GM13976 (cell line): ENCODE data around the gene NGF.

Experiments
- DNase-seq: peaks from one replicate; pipeline ENCODE4 v3.0.0; 2012; ENCODE audit warnings: low spot score
- in situ Hi-C: fragments of 300-500 bp; cut with MboI; formaldehyde crosslinking; loops from one replicate; pipeline ENCODE4 v1.12.0; 2022; ENCODE audit warnings: low sequenced_read_pairs, mixed read lengths, inconsistent platforms; ENCODE audit not compliant: unreplicated experiment
- TF ChIP-seq, protein P1 (sequence below): IDR thresholded peaks from 2 replicates; pipeline ENCODE4 v1.5.1; 2012; ENCODE audit warnings: borderline replicate concordance, mild to moderate bottlenecking; ENCODE audit not compliant: insufficient read depth; ENCODE audit errors: extremely low read depth, missing control alignments, control extremely low read depth

Gene NGF

DNA sequence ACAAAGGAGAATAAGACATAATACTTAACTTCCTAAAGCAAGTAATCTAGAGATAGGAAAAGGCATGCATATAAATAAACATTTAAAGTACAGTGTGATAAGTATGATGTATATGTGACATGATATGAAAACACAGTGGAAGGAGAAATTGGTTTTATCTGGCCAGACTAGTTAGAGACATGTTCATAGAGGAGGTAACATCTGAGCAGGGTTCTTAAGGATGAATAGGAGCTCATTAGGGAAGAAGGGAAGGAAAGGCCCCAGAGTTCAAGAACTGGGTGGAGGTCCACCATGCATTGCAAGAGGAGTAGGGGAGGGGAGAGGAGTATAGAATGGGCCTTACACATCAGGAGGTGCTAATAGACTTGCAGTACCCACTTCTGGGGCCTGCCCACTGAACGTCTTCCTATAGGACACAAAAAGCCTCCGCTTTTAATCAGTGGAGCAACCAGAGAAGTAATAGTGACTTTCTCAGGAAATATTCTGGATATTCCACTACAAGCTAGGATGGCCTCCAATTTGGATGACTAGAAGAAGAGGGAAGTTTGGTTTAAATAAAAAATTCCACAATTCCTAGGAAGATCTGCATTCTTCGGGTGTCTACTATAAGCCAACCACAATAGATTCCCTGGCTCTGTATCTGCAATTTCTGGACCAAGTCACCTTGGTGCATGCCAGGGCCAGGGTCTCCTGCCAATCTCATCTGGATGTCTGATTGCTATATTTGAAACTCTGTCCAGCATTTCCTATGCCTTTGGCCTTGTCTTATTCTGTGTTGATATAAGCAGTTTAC, 41.9 kb downstream of the NGF start:
- TF ChIP-seq, protein P1, sequence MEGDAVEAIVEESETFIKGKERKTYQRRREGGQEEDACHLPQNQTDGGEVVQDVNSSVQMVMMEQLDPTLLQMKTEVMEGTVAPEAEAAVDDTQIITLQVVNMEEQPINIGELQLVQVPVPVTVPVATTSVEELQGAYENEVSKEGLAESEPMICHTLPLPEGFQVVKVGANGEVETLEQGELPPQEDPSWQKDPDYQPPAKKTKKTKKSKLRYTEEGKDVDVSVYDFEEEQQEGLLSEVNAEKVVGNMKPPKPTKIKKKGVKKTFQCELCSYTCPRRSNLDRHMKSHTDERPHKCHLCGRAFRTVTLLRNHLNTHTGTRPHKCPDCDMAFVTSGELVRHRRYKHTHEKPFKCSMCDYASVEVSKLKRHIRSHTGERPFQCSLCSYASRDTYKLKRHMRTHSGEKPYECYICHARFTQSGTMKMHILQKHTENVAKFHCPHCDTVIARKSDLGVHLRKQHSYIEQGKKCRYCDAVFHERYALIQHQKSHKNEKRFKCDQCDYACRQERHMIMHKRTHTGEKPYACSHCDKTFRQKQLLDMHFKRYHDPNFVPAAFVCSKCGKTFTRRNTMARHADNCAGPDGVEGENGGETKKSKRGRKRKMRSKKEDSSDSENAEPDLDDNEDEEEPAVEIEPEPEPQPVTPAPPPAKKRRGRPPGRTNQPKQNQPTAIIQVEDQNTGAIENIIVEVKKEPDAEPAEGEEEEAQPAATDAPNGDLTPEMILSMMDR, result no peak
- no peak for DNase-seq
- in situ Hi-C loops, result loop anchor here (25.0 kb wide), 1 partner anchor 166 kb away; no protein-coding TSS in a partner anchor

- no peak for DNase-seq
- TF ChIP-seq, protein P1, result no peak
- in situ Hi-C loops, result loop anchor here (25.0 kb wide), 1 partner anchor 168 kb away; no protein-coding TSS in a partner anchor
Measured at GRCh38 chr1:115293899-115294298, 44.1 kb downstream of the NGF start.

DNA sequence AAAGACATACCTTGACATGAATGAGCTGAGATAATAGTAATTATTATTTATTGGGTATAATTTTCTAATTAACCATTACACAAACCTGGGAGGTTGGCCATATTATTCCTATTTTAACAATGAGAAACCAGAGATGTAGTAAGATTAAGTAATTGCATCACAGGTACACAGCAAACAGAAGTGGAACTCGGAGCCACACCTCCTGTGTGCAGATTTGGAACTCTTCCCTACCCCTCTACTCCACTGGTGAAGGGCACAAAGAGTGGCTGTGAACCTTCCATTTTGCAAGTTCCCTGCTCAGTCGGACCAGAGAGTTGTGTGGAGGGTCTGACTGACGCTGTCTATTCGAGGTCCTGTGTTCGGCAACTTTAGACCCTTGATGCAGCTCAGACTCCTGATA, 45.0 kb downstream of the NGF start:
- TF ChIP-seq, protein P1, result no peak
- in situ Hi-C loops, result loop anchor here (25.0 kb wide), 1 partner anchor 169 kb away; no protein-coding TSS in a partner anchor
- no peak for DNase-seq

DNA sequence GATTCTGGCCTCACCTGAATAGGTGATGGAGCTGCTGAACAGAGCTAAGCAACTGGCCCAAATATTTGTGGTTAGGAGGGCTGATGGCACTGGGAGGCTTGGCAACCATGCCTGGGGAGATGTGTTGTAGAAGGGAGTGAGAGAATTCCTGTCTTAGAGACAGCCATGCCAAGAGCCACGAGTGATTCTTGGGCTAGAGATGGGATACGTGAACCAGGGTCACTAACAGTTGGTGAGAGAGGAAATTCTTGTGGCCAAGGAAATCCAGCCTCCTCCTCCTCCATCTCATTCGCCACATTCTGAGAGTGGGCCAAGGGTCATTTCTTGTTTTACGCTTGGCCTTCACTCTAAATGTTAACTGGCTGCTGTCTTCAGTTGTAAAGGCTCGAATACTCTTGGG, 46.3 kb downstream of the NGF start:
- TF ChIP-seq, protein P1, result no peak
- in situ Hi-C loops, result loop anchor here (25.0 kb wide), 1 partner anchor 171 kb away; no protein-coding TSS in a partner anchor
- no peak for DNase-seq

- no peak for DNase-seq
- TF ChIP-seq, protein P1, result no peak
- in situ Hi-C loops, result loop anchor here (25.0 kb wide), 1 partner anchor 172 kb away; no protein-coding TSS in a partner anchor
Measured at GRCh38 chr1:115289940-115290339, 48.1 kb downstream of the NGF start.

DNA sequence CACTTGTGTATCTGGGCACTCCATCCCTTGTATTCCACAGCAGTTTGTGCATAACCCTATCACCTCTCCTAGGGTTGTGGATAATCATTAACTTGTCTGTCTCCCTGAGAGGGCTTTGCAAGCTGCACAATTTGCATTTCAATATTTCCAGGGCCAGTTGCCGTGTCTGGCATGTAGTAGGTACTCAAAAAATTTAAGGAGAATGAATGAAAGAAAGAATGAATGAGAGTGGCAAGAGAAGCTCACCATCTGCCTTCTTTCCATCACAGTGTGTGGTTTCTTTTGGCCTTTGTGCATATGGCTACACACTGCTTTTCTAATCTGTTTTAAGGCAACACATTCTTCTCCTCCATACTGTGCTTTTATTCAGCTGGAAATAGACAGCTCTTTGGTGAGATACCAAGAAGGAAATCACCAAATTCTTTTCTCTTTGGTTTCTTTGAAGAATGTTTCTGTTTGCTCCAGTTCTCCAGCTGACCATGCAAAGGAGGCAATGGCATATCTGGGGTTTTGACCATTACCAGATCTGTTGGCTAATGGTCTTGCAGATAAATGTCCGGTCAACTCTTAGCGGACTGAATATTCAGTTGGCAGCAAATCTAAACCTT, 49.4 kb downstream of the NGF start:
- in situ Hi-C loops, result loop anchor here (25.0 kb wide), 1 partner anchor 174 kb away; no protein-coding TSS in a partner anchor
- no peak for DNase-seq
- TF ChIP-seq, protein P1, result no peak
